Measurements from ENCODE around the gene DISP1. TPM values are rescaled to one million over a fixed set of nuclear protein-coding genes. Genes with fewer than 3 reads are reported as not detected.

Gene DISP1, protein sequence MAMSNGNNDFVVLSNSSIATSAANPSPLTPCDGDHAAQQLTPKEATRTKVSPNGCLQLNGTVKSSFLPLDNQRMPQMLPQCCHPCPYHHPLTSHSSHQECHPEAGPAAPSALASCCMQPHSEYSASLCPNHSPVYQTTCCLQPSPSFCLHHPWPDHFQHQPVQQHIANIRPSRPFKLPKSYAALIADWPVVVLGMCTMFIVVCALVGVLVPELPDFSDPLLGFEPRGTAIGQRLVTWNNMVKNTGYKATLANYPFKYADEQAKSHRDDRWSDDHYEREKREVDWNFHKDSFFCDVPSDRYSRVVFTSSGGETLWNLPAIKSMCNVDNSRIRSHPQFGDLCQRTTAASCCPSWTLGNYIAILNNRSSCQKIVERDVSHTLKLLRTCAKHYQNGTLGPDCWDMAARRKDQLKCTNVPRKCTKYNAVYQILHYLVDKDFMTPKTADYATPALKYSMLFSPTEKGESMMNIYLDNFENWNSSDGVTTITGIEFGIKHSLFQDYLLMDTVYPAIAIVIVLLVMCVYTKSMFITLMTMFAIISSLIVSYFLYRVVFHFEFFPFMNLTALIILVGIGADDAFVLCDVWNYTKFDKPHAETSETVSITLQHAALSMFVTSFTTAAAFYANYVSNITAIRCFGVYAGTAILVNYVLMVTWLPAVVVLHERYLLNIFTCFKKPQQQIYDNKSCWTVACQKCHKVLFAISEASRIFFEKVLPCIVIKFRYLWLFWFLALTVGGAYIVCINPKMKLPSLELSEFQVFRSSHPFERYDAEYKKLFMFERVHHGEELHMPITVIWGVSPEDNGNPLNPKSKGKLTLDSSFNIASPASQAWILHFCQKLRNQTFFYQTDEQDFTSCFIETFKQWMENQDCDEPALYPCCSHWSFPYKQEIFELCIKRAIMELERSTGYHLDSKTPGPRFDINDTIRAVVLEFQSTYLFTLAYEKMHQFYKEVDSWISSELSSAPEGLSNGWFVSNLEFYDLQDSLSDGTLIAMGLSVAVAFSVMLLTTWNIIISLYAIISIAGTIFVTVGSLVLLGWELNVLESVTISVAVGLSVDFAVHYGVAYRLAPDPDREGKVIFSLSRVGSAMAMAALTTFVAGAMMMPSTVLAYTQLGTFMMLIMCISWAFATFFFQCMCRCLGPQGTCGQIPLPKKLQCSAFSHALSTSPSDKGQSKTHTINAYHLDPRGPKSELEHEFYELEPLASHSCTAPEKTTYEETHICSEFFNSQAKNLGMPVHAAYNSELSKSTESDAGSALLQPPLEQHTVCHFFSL (N-terminal part only)
- polyA plus RNA-seq (2012; ENCODE audit: insufficient read depth, insufficient read length, low read depth): 3.7 TPM

- H3K4me1 ChIP-seq: no peaks in the 10 kb centered on the region
- no peak for TF ChIP-seq CTCF (IDR thresholded peaks at IDR 0.05; ENCODE audit: low read depth, low read length)
Observed at GRCh38 chr1:222814536-222815439, at the start of gene DISP1. Gene DISP1, plus strand, starts transcription at chr1:222815039. Its CDS starts 127,785 bp downstream, at chr1:222942824.

DNA sequence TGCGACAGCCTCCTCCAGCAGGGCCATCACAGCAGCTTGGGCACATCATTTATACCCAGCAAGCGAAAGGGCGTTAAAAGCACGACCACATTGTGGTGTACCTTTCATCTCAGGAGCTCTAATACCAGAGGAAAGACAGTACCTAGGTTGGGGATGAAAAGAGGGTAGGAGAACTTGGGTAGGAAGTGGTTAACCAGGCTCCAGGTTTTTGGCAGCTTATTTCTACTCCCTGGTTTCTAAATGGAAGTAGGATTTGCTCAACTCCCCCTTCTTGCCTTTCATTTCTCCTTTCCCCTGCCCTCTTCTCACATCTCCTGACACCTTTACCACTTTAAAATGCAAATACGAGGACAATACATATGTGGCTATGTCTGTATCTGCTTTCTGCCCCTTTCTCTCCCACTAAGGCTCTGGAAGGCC lies 47.7 kb upstream of the DISP1 start:
- Histone ChIP-seq H3K4me3 (ENCODE audit: low read depth, low read length) (no peak overlapping the region), H3K9me3 (no peaks in the 10 kb centered on the region; the same call in 1 of the 2 replicates), H3K36me3 (no peaks in the 10 kb centered on the region), H3K4me1 (no peaks in the 10 kb centered on the region), H3K27me3 (no peaks in the 10 kb centered on the region)
- no peak for TF ChIP-seq CTCF (IDR thresholded peaks at IDR 0.05; ENCODE audit: low read depth, low read length)
- DNase-seq: no peak

More at GRCh38 chr1:222814536-222815439, at the start of gene DISP1:
- DNase-seq: peak; percentile 82
- no peaks in the 10 kb centered on the region for H3K36me3 ChIP-seq
- no peaks in the 10 kb centered on the region for H3K27me3 ChIP-seq
- H3K4me3 ChIP-seq (ENCODE audit: low read depth, low read length): peak within 1 kb of the TSS; percentile 97
- H3K9me3 ChIP-seq: no peaks in the 10 kb centered on the region

DNA sequence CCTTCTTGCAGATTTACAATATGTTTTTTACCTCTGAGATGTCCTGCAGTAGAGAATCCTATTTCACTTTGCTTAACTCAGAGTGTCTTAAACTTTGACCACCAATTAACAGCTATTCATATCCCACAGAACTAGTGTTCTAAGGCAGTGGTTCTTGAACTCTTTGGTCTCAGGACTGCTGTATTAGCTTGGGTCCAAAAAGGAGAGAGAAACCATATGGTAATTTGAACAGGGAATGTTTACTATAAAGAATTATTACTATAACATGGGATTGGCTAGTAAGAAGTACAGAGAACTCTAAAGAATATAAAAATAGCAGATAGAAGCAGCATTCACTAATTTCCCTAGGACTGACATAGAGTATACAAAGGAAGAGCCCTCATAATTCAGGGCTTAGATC lies 46.2 kb upstream of the DISP1 start:
- no peak for DNase-seq
- H3K4me3 ChIP-seq (ENCODE audit: low read depth, low read length): no peak overlapping the region

GRCh38 chr1:222769181-222769580 lies 45.7 kb upstream of the DISP1 start:
- Histone ChIP-seq H3K36me3 (no peaks in the 10 kb centered on the region), H3K4me1 (no peaks in the 10 kb centered on the region), H3K9me3 (no peaks in the 10 kb centered on the region; the same call in 1 of the 2 replicates), H3K27me3 (no peaks in the 10 kb centered on the region), H3K4me3 (ENCODE audit: low read depth, low read length) (no peak overlapping the region)
- DNase-seq: no peak
- TF ChIP-seq CTCF (IDR thresholded peaks at IDR 0.05; ENCODE audit: low read depth, low read length): peak; percentile 32

More for the DNA sequence above, 46.2 kb upstream of the DISP1 start:
- no peaks in the 10 kb centered on the region for H3K4me1 ChIP-seq
- no peaks in the 10 kb centered on the region for H3K27me3 ChIP-seq
- no peak for TF ChIP-seq CTCF (IDR thresholded peaks at IDR 0.05; ENCODE audit: low read depth, low read length)
- H3K9me3 ChIP-seq: no peaks in the 10 kb centered on the region; the same call in 1 of the 2 replicates
- H3K36me3 ChIP-seq: no peaks in the 10 kb centered on the region

All from BE2C (cell line).